HG03045 (cell line): ENCODE data around the gene GPX6.
"Not testable (repeated sequence)": the region's sequence is repeated elsewhere in the genome, so short reads cannot be mapped to it uniquely, and the experiment has no call there.

ENCODE experiments used
- ATAC-seq: cut with Tn5 transposase; IDR thresholded peaks from one replicate; pipeline ENCODE4 v1.9.1; 2021; ENCODE audit warnings: mild to moderate bottlenecking, moderate library complexity; ENCODE audit not compliant: unreplicated experiment

The GPX6 gene

GRCh38 chr6:28486533-28486932 is 29.1 kb downstream of the GPX6 start:
- ATAC-seq = no peak

DNA sequence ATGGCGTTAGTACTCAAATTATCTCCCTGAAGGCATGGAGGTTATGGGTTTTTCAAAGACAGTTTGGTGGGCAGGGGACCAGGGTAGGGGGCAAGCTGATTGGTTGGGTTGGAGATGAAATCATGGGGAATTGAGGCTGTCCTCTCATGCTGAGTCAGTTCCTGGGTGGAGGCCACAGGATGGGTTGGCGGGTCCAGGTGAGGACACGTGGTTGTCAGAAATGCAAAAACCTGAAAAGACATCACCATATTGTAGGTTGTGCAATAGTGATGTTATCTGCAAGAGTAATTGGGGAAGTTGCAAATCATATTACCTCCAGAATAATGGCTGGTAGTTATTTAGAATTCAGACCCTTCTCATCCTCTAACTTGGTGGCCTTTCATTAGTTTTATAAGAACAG is 30.1 kb downstream of the GPX6 start:
- ATAC-seq = no peak

GRCh38 chr6:28480253-28480932 is 35.2 kb downstream of the GPX6 start:
- ATAC-seq = no peak

DNA sequence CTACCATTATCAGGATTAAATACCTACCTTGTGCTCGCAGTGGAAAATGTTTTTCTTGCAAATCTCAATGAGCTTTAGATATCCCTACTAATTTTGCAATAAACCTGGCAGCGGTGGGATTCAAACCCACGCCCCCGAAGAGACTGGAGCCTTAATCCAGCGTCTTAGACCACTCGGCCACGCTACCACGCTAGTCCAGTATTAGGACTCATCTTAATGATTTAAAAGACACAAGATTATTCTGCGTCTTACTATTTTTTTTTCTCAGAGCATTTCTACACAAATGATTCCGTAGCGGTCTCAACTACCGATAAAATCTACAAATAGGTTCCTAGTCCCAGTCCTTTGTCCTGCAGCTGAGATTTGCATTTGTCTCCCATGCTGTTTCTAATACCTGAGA is 37.1 kb downstream of the GPX6 start:
- ATAC-seq = no peak

- ATAC-seq = no peak
Observed at GRCh38 chr6:28474441-28475219, 41.0 kb downstream of the GPX6 start.

DNA sequence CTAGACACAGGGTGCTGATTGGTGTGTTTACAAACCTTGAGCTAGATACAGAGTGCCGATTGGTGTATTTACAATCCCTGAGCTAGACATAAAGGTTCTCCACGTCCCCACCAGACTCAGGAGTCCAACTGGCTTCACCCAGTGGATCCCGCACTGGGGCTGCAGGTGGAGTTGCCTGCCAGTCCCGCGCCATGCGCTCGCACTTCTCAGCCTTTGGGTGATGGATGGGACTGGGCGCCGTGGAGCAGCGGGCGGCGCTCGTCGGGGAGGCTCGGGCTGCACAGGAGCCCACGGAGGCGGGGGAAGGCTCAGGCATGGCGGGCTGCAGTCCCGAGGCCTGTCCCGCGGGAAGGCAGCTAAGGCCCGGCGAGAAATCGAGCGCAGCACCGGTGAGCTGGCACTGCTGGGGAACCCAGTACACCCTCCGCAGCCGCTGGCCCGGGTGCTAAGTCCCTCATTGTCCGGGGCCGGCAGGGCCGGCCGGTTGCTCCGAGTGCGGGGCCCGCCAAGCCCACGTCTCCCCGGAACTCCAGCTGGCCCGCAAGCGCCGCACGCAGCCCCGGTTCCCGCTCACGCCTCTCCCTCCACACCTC is 46.3 kb downstream of the GPX6 start:
- not testable (repeated sequence) for ATAC-seq

DNA sequence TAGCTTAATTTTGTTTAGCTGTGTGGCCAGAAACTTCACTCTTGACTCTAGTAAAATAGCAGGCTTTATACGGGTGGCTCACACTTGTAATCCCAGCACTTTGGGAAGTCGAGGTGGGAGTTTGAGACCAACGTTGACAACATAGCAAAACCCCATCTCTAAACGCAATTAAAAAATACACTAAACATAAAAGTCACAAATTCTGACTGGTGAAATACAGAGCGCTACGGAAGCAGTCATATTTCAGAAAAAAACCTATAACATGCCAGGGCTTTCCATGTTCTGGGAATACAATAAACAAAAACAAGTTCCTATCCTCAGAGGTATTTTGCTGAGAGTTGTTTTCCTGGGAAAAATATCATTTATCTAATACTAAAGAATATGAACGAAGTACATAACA is 47.5 kb downstream of the GPX6 start:
- ATAC-seq = no peak

DNA sequence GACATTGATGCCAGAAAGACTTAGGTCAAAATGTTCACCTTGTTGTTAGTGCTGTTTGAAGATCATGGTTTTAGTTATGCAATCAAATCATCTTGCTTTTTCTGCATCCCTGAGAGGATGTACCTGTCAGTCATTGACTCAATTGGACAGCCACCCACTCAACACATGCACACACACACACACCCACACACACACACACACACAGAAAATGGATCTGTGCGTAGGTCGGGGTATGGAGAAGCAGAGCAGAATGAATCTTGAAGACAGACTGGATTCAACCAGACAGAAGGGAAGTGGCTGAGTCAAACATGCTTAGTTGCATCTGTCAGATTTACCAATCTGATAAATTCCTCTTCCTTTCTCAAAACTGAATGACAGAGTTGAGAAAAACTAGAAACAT is 53.2 kb downstream of the GPX6 start:
- ATAC-seq = no peak

- no peak for ATAC-seq
Observed at GRCh38 chr6:28458568-28458967, 57.0 kb downstream of the GPX6 start.
